Placental pericyte (primary cell): ENCODE results near the gene HARS1. TPM values are rescaled to one million over a fixed set of nuclear protein-coding genes. Genes with fewer than 3 reads are reported as not detected.

Experiments
- small RNA-seq: library from RNA; depleted of rRNA; stranded (forward); fragments of <200 nt; gene quantifications from one replicate; pipeline ENCODE3, GENCODE V24; 2012; ENCODE audit warnings: low replicate concordance
- total RNA-seq: library from RNA; depleted of rRNA; stranded (reverse); fragments of >200 nt; gene quantifications from 2 replicates; pipeline ENCODE4 v1.2.3, GENCODE V29; 2012

The HARS1 gene
- 47.9 and 91.9 TPM in 2 replicates for total RNA-seq

GRCh38 chr5:140690941-140691924 lies at the start of gene HARS1, which contains the start of gene HARS2:
TSS of gene HARS1 (minus strand) at chr5:140691370. CDS start at chr5:140691304, 66 bp downstream.
TSS of gene HARS2 (plus strand) at chr5:140691455. CDS start at chr5:140691649, 194 bp downstream.

GRCh38 chr5:140700177-140701144 lies 9.3 kb upstream of the HARS1 start, which contains the start of gene ZMAT2:
TSS of gene ZMAT2 (plus strand) at chr5:140700447. CDS start at chr5:140700461, 14 bp downstream.

GRCh38 chr5:140673187-140673976 lies 17.8 kb downstream of the HARS1 start, which contains the start of gene DND1:
TSS of gene DND1 (minus strand) at chr5:140673576. CDS start at chr5:140673542, 34 bp downstream.

GRCh38 chr5:140664359-140665119 lies 26.6 kb downstream of the HARS1 start, which contains the start of gene WDR55:
TSS of gene WDR55 (plus strand) at chr5:140664904. CDS start at chr5:140664913, 9 bp downstream.

GRCh38 chr5:140639148-140639981 lies 51.8 kb downstream of the HARS1 start, which contains the start of gene TMCO6:
TSS of gene TMCO6 (plus strand) at chr5:140639451. CDS start at chr5:140639528, 77 bp downstream.

GRCh38 chr5:140633021-140633471 lies 58.1 kb downstream of the HARS1 start, which contains the start of gene CD14:
TSS of gene CD14 (minus strand) at chr5:140633175. CDS start at chr5:140633071, 104 bp downstream.

Small RNAs within 50 kb of the gene (small RNA-seq; reads per million reads assigned to genes)
- gene VTRNA1-1, result 46.9 reads per million, percentile 98 among the genes with 10 or more reads in this experiment
- 21.9 reads per million, percentile 97 among the genes with 10 or more reads in this experiment for gene VTRNA1-2
- 3.4 reads per million, percentile 81 among the genes with 10 or more reads in this experiment for gene VTRNA1-3

Other genes starting within 250 kb of the HARS1 start
- gene EIF4EBP3, start 143.7 kb downstream of the HARS1 start, total RNA-seq, result 1.3 TPM in 1 of 2 replicates, not detected in the other
- gene SRA1, start 133.9 kb downstream of the HARS1 start, total RNA-seq, result 42.0 and 44.7 TPM in 2 replicates
- 11.7 and 31.1 TPM in 2 replicates for gene APBB3, start 126.8 kb downstream of the HARS1 start, total RNA-seq
- gene SLC35A4, start 126.5 kb downstream of the HARS1 start, total RNA-seq, result 41.6 and 45.5 TPM in 2 replicates
- 1.3 and 1.8 TPM in 2 replicates for gene CD14, start 58.2 kb downstream of the HARS1 start, total RNA-seq
- gene TMCO6, start 51.9 kb downstream of the HARS1 start, total RNA-seq, result 12.9 and 24.5 TPM in 2 replicates
- gene NDUFA2, start 43.7 kb downstream of the HARS1 start, total RNA-seq, result 19.9 and 24.1 TPM in 2 replicates
- 67.3 and 127 TPM in 2 replicates for gene IK, start 43.5 kb downstream of the HARS1 start, total RNA-seq
- 32.8 and 46.2 TPM in 2 replicates for gene WDR55, start 26.5 kb downstream of the HARS1 start, total RNA-seq
- 0.44 and 0.86 TPM in 2 replicates for gene DND1, start 17.8 kb downstream of the HARS1 start, total RNA-seq
- 27.1 and 32.5 TPM in 2 replicates for gene HARS2, start 85 bp upstream of the HARS1 start, total RNA-seq
- gene ZMAT2, start 9.1 kb upstream of the HARS1 start, total RNA-seq, result 29.5 and 35.7 TPM in 2 replicates
- not detected in 2 replicates for gene PCDHA1, start 94.8 kb upstream of the HARS1 start, total RNA-seq
- under 0.01 TPM in 1 of 2 replicates, not detected in the other for gene PCDHA2, start 103.5 kb upstream of the HARS1 start, total RNA-seq
- gene PCDHA3, start 109.7 kb upstream of the HARS1 start, total RNA-seq, result 0.14 and 0.22 TPM in 2 replicates
- under 0.01 and 0.14 TPM in 2 replicates for gene PCDHA4, start 115.7 kb upstream of the HARS1 start, total RNA-seq
- gene PCDHA5, start 130.2 kb upstream of the HARS1 start, total RNA-seq, result not detected in 2 replicates
- gene PCDHA6, start 136.6 kb upstream of the HARS1 start, total RNA-seq, result 0.14 and 0.44 TPM in 2 replicates
- under 0.01 and 0.29 TPM in 2 replicates for gene PCDHA7, start 142.9 kb upstream of the HARS1 start, total RNA-seq
- gene PCDHA8, start 149.8 kb upstream of the HARS1 start, total RNA-seq, result under 0.01 TPM in 1 of 2 replicates, not detected in the other
- gene PCDHA9, start 157.0 kb upstream of the HARS1 start, total RNA-seq, result under 0.01 TPM in 2 replicates
- under 0.01 and 0.14 TPM in 2 replicates for gene PCDHA10, start 164.5 kb upstream of the HARS1 start, total RNA-seq
- 0.57 TPM in 1 of 2 replicates, not detected in the other for gene PCDHA11, start 177.6 kb upstream of the HARS1 start, total RNA-seq
- gene PCDHA12, start 183.9 kb upstream of the HARS1 start, total RNA-seq, result under 0.01 and 0.14 TPM in 2 replicates
- not detected in 2 replicates for gene PCDHA13, start 190.8 kb upstream of the HARS1 start, total RNA-seq
- under 0.01 TPM in 1 of 2 replicates, not detected in the other for gene PCDHAC1, start 234.9 kb upstream of the HARS1 start, total RNA-seq